Smooth muscle cell (in vitro differentiated cells): ENCODE data around the gene THOC1. TPM values are rescaled to one million over a fixed set of nuclear protein-coding genes. Genes with fewer than 3 reads are reported as not detected.
"Not testable (repeated sequence)": the region's sequence is repeated elsewhere in the genome, so short reads cannot be mapped to it uniquely, and the experiment has no call there.

ENCODE experiments used
- DNase-seq: peaks from one replicate; lab custom pipeline; 2025; ENCODE audit not compliant: unreplicated experiment; lab: John Stamatoyannopoulos, UW
- H2AFZ ChIP-seq: fragments of 200-600 bp; sonication (generic); 2 replicates; pipeline ENCODE4 v1.6.0; 2016; ENCODE audit warnings: antibody characterized with exemption, low read depth, mild to moderate bottlenecking
- H3F3A ChIP-seq: fragments of 200-600 bp; sonication (generic); 2 replicates; pipeline ENCODE4 v1.6.0; 2017; ENCODE audit warnings: antibody characterized with exemption, low read depth
- H3K27ac ChIP-seq: fragments of 200-600 bp; sonication (generic); 2 replicates; pipeline ENCODE4 v1.5.1; 2016; ENCODE audit warnings: low read depth, mild to moderate bottlenecking
- H3K27me3 ChIP-seq: fragments of 200-600 bp; sonication (generic); 2 replicates; pipeline ENCODE4 v1.6.1; 2016; ENCODE audit warnings: low read depth, mild to moderate bottlenecking
- H3K36me3 ChIP-seq: fragments of 200-600 bp; sonication (generic); 2 replicates; pipeline ENCODE4 v1.5.1; 2016; ENCODE audit warnings: low read depth
- H3K4me1 ChIP-seq: fragments of 200-600 bp; sonication (generic); 2 replicates; pipeline ENCODE4 v1.5.1; 2016; ENCODE audit warnings: low read depth
- H3K4me2 ChIP-seq: fragments of 200-600 bp; sonication (generic); 2 replicates; pipeline ENCODE4 v1.6.0; 2016; ENCODE audit warnings: mild to moderate bottlenecking
- H3K4me3 ChIP-seq: fragments of 200-600 bp; sonication (generic); 2 replicates; pipeline ENCODE4 v1.5.1; 2016; ENCODE audit warnings: mild to moderate bottlenecking
- H3K79me2 ChIP-seq: fragments of 200-600 bp; sonication (generic); 2 replicates; pipeline ENCODE4 v1.6.0; 2016; ENCODE audit warnings: low read depth, mild to moderate bottlenecking
- H3K9ac ChIP-seq: fragments of 200-600 bp; sonication (generic); 2 replicates; pipeline ENCODE4 v1.6.0; 2016; ENCODE audit warnings: low read depth
- H3K9me3 ChIP-seq: fragments of 200-600 bp; sonication (generic); replicated peaks from 2 replicates; pipeline ENCODE4 v1.5.1; 2016; ENCODE audit warnings: low read depth
- H4K20me1 ChIP-seq: fragments of 200-600 bp; sonication (generic); 2 replicates; pipeline ENCODE4 v1.6.0; 2016; ENCODE audit warnings: low read depth
- WGBS: methylation state at CpG from one replicate; pipeline ENCODE4 v1.1.7; 2016; ENCODE audit warnings: low lambda C conversion rate; 5-methylcytosine and 5-hydroxymethylcytosine counted together
- polyA plus RNA-seq: library from polyadenylated mRNA; unstranded; fragments of >200 nt; fragmentation: Nextera tagmentation; extraction: Ambion mirVana; gene quantifications from 2 replicates; pipeline ENCODE4 v1.2.1, GENCODE V29; 2016
- total RNA-seq: library from RNA; depleted of rRNA; stranded (reverse); fragments of >200 nt; gene quantifications from 2 replicates; pipeline ENCODE4 v1.2.3, GENCODE V29; 2014
- TF ChIP-seq, protein P1 (sequence below): fragments of 200-600 bp; sonication (generic); IDR thresholded peaks from 2 replicates; pipeline ENCODE4 v1.5.1; 2017; ENCODE audit warnings: borderline replicate concordance, mild to moderate bottlenecking, antibody characterized with exemption; ENCODE audit not compliant: insufficient read depth, poor library complexity, severe bottlenecking

Gene THOC1
- total and polyA plus RNA-seq, 2 experiments from 2014 or later, result 14.8 to 48.7 TPM

DNA sequence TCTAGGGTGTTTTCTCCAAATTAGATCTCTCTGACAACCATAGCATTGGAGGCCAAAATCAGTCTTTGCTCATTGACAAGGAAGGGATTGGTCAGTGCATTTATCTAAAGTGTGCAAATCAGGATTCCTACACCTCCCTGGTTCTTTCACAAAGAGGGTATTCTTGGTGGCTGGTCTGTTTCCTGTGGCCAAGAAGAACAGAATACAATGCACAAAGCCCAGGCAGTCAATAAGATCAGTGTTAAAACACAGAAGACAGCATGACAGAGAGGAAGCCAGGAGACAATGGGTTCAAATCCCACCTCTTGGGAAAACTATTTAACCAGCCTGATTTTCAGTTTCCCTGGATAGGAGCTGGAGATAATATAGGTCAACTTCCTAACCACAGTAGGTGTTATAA lies 46.1 kb upstream of the THOC1 start:
- TF ChIP-seq, protein P1, sequence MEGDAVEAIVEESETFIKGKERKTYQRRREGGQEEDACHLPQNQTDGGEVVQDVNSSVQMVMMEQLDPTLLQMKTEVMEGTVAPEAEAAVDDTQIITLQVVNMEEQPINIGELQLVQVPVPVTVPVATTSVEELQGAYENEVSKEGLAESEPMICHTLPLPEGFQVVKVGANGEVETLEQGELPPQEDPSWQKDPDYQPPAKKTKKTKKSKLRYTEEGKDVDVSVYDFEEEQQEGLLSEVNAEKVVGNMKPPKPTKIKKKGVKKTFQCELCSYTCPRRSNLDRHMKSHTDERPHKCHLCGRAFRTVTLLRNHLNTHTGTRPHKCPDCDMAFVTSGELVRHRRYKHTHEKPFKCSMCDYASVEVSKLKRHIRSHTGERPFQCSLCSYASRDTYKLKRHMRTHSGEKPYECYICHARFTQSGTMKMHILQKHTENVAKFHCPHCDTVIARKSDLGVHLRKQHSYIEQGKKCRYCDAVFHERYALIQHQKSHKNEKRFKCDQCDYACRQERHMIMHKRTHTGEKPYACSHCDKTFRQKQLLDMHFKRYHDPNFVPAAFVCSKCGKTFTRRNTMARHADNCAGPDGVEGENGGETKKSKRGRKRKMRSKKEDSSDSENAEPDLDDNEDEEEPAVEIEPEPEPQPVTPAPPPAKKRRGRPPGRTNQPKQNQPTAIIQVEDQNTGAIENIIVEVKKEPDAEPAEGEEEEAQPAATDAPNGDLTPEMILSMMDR, result no peak
- no peak overlapping the region for H3K4me2 ChIP-seq
- peaks cover 2% of the 10 kb centered on the region for H3K27me3 ChIP-seq
- H2AFZ ChIP-seq, result no peak overlapping the region
- H3K9ac ChIP-seq, result no peak overlapping the region
- no peaks in the 10 kb centered on the region for H3F3A ChIP-seq
- no peaks in the 10 kb centered on the region for H3K36me3 ChIP-seq
- no peak for DNase-seq
- H3K4me1 ChIP-seq, result no peaks in the 10 kb centered on the region
- H3K9me3 ChIP-seq, result no peaks in the 10 kb centered on the region
- H3K27ac ChIP-seq, result no peak overlapping the region
- no peaks in the 10 kb centered on the region for H3K79me2 ChIP-seq
- no peaks in the 10 kb centered on the region for H4K20me1 ChIP-seq
- H3K4me3 ChIP-seq, result no peak overlapping the region

DNA sequence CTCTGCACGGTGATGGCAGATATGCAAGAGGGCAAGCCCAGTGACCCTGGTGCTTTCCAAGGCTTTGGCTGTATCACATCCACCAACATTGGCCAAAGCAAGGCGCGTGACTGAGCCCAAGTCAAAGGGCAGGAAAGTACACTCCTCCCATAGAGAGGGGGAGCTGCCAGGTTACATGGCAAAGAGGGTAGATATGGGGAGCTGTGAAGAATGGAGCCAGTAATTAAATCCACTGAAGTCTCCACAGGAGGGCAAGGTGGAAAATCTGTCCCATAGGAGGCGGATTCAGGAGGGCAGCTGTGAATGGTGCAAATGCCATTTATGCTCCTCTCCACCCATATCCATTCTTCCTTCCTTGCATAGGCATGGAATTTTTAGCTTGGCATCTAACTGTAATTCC lies 44.6 kb upstream of the THOC1 start:
- peaks cover 16% of the 10 kb centered on the region for H3K27me3 ChIP-seq

DNA sequence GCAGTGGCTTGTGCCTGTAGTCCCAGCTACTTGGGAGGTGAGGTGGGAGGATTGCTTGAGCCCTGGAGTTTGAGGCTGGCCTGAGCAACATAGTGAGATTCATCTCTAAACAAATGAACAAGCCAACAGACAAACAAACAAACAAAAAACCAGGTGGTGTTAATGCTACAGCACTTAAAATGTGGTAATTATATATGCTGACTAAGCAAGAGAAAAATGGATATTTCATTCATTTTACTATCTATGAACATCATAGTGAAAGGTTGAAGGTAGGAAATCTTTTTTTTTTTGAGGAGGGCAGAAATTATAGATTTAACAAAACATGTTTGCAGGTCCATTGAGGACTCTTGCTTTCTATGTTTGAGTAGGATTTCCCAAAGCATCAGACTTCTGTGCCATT lies 42.2 kb upstream of the THOC1 start:
- no peak overlapping the region for H3K27ac ChIP-seq
- H2AFZ ChIP-seq, result no peak overlapping the region
- H3F3A ChIP-seq, result no peaks in the 10 kb centered on the region
- H3K9ac ChIP-seq, result no peak overlapping the region
- no peaks in the 10 kb centered on the region for H3K9me3 ChIP-seq
- H3K79me2 ChIP-seq, result no peaks in the 10 kb centered on the region
- no peak overlapping the region for H3K4me2 ChIP-seq
- no peaks in the 10 kb centered on the region for H4K20me1 ChIP-seq
- H3K36me3 ChIP-seq, result no peaks in the 10 kb centered on the region
- peaks cover 23% of the 10 kb centered on the region for H3K27me3 ChIP-seq
- DNase-seq, result no peak
- H3K4me1 ChIP-seq, result no peaks in the 10 kb centered on the region
- H3K4me3 ChIP-seq, result no peak overlapping the region
- TF ChIP-seq, protein P1, result no peak

More for the DNA sequence above, 44.6 kb upstream of the THOC1 start:
- Histone ChIP-seq H3K4me3 (no peak overlapping the region), H2AFZ (no peak overlapping the region), H3K4me1 (no peaks in the 10 kb centered on the region), H3K9me3 (no peaks in the 10 kb centered on the region), H3K9ac (no peak overlapping the region), H3K79me2 (no peaks in the 10 kb centered on the region), H3F3A (no peaks in the 10 kb centered on the region), H4K20me1 (no peaks in the 10 kb centered on the region), H3K36me3 (no peaks in the 10 kb centered on the region), H3K4me2 (no peak overlapping the region), H3K27ac (no peak overlapping the region)
- WGBS, result 66% methylated on average over 4 of the region's 4 CpGs
- DNase-seq, result no peak
- TF ChIP-seq, protein P1, result no peak

DNA sequence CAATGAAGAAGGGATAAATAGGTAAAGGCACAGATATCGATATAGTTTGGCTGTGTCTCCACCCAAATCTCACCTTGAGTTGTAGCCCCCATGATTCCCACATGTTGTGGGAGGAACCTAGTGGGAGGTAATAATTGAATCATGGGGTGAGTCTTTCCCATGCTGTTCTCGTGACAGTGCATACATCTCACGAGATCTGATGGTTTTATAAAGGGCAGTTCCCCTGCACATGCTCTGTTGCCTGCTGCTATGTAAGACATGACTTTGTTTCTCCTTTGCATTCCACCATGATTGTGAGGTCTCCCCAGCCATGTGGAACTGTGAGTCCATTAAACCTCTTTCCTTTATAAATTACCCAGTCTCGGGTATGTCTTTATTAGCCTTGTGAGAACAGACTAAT lies 40.2 kb upstream of the THOC1 start:
- not testable (repeated sequence) for H3K36me3 ChIP-seq, H3K4me1 ChIP-seq, H3K4me2 ChIP-seq, H2AFZ ChIP-seq, H3K4me3 ChIP-seq, DNase-seq, H3K27ac ChIP-seq, H3K9ac ChIP-seq, H3K79me2 ChIP-seq, H4K20me1 ChIP-seq, H3K9me3 ChIP-seq, H3F3A ChIP-seq
- 92% methylated on average over 4 of the region's 4 CpGs for WGBS
- H3K27me3 ChIP-seq, result peaks cover 23% of the 10 kb centered on the region
